ENCODE data around the gene CADPS.

DNA sequence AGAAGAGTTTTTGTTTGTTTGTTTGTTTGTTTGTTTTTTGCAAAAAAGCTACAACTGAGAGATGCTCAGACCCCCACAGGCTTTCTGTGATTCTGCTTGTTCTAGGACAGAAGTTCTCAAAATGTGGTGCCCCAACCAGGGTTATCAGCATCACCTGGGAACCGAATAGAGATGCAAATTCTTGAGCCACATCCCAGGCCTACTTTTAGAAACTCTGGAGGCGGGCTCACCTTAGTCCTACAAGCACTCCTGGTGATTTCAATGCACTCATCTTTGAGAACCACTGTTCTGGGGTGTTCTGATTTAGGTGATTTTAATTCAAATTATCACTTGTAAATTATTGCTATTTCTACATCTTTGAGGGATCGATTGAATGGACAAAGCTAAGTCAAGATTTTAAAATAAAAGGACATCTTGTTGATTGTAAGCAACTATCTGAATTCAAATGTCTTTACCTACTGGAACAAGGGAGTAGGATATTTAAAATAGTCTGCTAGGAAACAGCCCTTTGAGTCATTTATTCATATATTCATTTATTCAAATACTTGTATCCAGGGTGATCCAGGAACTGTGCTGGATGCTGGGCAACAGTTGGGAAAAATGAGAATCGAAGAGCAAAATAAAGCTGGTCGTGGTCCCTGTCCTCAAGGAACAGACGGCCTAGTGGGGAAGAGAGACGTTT lies 44.7 kb upstream of the CADPS start:
- TF ChIP-seq, protein P1, sequence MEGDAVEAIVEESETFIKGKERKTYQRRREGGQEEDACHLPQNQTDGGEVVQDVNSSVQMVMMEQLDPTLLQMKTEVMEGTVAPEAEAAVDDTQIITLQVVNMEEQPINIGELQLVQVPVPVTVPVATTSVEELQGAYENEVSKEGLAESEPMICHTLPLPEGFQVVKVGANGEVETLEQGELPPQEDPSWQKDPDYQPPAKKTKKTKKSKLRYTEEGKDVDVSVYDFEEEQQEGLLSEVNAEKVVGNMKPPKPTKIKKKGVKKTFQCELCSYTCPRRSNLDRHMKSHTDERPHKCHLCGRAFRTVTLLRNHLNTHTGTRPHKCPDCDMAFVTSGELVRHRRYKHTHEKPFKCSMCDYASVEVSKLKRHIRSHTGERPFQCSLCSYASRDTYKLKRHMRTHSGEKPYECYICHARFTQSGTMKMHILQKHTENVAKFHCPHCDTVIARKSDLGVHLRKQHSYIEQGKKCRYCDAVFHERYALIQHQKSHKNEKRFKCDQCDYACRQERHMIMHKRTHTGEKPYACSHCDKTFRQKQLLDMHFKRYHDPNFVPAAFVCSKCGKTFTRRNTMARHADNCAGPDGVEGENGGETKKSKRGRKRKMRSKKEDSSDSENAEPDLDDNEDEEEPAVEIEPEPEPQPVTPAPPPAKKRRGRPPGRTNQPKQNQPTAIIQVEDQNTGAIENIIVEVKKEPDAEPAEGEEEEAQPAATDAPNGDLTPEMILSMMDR (optimal IDR thresholded peaks at IDR 0.05 in 1 of 3, IDR thresholded peaks at IDR 0.05 in 1 of 3, conservative IDR thresholded peaks at IDR 0.05 in 1 of 3; ENCODE audit: extremely low read depth in 1 of 3, insufficient read depth in 2 of 3, low read length in 3 of 3): no peak
- TF ChIP-seq EZH2 (IDR thresholded peaks at IDR 0.05; ENCODE audit: low read length): no peak
